ENCODE measurements around the gene KCNH4.
"Not testable (repeated sequence)": the region's sequence is repeated elsewhere in the genome, so short reads cannot be mapped to it uniquely, and the experiment has no call there.

Gene KCNH4

GRCh38 chr17:42177684-42178083 lies 3.3 kb downstream of the KCNH4 start:
- no peak for DNase-seq

- no peak for DNase-seq
These were observed 6.7 kb downstream of the KCNH4 start for GRCh38 chr17:42174126-42174783.

DNA sequence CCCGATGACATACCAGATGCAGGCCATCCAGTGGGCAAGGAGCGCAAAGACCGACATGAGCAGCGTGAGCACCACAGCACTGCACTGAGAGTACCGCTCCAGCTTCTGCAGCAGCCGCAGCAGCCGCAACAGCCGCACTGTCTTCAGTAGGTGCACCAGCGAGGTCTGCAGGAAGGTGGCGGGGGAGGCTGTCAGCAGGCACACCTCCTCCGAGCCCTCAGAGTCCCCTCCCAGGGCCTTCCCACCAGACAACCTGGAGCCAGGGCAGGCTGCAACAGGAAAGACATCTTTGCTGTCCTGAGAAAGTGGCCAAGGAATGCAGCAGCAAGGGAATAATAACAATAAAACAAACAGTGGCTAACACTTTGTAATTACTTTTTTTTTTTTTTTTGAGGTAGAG lies 9.1 kb downstream of the KCNH4 start:
- DNase-seq = no peak

DNA sequence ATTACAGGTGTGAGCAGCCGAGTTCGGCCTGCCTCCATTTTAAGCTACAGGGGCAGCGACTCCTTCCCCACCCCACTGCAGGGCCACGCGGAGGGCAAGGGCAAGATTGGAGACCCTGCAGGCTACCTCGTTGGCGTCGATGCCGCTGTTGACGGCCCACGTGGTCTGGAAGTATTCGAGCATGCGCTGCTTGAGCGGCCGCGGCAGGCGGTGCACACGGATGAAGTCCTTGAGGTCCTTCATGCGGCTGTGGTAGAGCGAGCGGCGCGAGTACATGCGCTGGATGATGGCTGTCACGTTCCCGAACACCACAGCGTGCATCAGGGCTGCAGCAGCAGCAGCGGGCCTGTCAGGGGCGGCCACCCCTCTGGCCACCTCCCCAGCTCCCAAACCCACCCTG lies 11.6 kb downstream of the KCNH4 start:
- no peak for DNase-seq

- DNase-seq = no peak
These were observed 13.1 kb downstream of the KCNH4 start for GRCh38 chr17:42167807-42168206.

- no peak for DNase-seq
These were observed 14.7 kb downstream of the KCNH4 start for GRCh38 chr17:42166196-42166763.

- DNase-seq = no peak
These were observed 15.2 kb downstream of the KCNH4 start for GRCh38 chr17:42165751-42166150.

DNA sequence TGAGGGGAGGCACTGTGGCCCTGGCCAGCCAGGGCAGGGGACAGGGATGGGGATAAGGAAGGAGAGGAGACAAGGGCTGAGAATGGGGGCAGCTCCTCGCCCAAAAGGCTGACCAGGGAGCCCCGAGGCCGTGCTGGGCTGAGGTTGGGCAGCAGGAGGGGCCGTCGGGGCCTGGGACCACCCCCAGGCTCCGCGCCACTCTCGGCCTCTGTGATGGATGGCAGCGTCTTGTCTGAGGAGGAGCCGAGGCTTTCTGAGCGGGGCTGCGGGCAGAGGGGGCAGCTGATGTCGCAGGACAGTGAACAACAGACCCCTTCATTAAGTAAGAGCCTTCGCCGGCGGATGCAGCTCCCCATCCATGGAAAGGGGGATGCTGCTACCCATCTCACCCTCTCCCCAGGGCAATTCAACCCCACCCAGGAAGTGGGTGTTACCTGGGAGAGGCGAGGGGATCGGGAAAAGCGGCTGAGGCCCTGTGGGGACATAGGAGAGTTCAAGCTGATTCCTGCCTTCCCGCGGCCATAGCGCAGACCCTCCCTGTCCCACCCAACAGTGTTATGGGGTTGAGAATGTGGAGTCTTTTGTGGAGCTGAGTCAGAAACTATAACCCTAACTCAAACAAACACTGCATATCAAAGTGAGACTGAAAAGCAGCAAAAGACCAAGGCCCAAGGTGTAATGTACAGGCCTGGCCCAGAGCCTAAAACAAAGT lies 17.1 kb downstream of the KCNH4 start:
- DNase-seq = no peak

DNA sequence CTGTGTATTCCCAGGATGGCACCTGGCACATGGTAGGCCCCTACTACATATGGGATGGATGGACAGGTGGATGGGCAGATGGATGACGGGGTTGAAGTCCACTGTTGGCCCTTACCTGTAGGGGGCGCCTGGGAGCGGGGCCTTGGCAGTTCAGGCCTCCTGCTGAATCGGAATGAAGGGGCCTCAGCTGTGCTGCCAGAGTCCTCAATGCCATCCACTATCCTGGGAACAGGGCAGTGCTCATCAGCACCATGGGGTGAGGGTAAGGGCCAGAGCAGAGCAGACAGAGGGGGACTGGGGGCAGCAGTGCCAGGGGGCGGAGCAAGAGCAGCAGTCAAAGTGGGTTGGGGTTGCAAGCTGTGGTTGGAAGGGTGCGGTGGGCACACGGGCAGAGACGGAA lies 17.8 kb downstream of the KCNH4 start:
- no peak for DNase-seq

GRCh38 chr17:42160531-42160910 lies 20.4 kb downstream of the KCNH4 start:
- no peak for DNase-seq

DNA sequence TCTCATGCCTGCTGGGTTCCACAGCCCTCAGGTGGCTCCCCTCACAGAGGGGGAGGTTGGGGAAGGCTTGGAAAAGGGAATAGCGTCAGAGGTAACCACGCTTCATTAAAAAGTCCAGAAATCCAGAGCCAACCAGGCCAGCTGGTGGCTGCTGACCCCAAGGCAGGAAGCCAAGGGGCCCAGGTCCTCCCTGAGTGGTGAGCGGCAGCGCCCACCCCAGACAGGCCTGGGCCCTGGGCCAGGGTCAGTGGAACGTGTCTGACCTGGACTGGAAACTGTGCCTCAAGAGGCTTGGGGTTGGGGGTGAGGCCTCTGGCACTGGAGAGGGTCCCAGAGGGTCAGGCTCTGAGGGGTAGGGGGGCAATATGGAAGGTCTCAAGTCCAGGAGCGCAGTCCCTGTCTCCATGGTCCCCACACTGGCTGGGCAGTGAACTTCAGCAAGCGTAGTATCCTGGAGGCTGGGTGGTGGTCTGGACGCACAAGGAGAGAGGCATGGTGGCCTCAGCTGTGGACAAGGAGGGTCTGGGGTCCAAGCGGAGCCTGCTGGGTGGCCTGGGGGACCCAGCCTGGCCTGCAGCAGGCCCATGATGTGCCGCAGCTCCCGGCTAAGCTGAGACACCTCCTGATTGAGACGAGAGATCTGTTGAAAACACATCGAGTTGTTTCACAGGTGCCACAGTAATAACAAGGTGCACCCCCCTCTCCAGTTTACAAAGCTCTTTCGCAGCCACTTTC lies 21.0 kb downstream of the KCNH4 start:
- DNase-seq = no peak

- no peak for DNase-seq
These were observed 25.3 kb downstream of the KCNH4 start for GRCh38 chr17:42155614-42156045.

DNA sequence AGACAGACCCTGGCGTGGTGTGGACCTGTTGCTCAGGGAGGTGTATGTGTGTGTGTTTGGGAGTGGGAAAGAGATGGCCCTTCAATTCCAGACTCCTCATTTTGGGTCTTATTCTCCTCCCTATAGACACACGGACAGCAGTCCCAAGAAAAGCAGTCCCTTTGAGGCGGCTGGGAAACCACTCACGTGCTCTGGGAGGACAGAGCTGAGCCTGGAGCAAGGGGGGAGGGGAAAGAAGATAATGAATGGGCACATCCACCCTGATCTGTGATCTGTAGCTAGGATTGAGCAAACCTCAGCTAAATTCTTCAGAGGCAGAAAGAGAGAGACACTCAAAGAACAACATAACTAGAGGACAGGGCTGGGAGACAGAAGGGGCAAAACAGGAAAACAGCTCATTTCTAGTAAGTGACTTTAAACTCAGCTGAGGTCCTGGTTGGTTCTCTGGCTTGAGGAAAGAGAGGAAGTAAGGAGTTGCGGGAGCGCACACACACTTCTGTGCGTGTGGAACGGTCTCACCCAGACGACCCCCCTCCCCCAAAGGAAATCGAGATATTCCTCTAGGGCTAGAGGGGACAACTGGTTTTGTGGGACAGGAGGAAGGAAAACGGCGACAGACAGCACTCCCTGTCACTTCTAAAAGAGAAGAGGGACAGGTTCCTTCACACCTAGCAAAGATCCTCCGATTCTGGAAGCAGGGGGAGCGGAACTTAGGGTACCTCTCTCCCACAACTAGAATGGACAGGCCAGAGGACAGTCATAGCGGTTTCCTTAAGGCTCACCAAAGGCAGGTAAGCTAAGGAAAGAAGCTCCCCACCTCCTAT lies 26.8 kb downstream of the KCNH4 start:
- DNase-seq = no peak

GRCh38 chr17:42146911-42147607 lies 33.9 kb downstream of the KCNH4 start:
- no peak for DNase-seq

DNA sequence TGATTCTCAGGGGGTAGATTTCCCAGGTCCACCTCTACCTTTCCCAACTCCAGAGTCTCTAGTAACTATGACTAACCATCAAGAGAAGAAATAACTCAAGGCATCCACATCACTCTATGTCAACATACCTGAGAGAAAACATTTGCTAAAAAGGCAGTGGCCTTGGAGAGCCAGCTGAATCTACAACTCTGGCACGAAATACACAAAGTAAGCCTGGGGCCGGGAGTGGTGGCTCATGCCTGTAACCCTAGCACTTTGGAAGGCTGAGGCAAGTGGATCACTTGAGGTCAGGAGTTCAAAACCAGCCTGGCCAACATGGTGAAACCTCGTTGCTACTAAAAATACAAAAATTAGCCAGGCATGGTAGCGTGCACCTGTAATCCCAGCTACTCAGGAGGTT lies 37.8 kb downstream of the KCNH4 start:
- DNase-seq = not testable (repeated sequence)

DNA sequence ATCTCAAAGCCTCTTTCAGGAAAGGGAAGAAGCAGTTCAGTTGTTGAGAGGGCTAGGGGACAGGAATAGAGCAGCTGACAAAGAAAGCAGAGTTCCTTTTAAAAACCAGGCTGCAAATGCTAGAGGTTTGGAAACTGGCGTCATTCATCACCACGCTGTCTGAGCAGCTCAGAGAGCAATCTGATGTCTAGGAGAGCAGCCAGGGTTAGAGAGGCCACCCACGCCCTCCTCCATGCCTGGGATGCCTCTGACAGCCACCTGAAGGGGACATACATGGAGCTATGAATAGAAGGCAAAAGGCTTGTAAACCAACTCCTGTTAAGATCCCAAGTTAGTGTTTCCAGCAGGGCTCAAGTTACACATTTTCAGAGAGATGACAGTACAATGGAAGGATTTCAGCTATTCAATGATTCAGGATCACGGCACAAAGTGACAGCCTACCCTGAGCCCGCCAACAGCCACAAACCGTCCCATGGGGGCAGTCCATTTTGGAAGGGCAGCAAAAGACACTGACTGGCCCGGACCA lies 38.5 kb downstream of the KCNH4 start:
- peak in 1 of 2 experiments; percentile 19 for DNase-seq

DNA sequence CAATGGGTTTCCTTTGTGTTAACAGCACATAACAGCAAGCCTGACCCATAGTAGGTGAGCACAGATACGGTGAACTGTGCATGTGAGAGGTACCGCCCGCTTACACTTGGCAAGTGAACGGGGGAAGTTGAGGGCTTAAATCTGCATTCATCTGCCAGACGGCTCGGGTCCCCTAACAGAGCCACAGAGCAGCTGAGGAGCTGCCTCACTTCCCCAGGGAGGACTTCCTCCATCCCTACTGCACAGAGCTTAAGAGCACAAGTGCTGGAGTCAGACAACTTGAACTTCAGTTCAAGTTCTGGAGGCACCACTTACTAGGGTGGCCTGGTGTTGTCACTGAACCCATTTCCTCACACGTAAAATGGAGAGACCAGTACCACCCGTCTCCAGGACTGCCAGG lies 39.6 kb downstream of the KCNH4 start:
- no peak for DNase-seq

DNA sequence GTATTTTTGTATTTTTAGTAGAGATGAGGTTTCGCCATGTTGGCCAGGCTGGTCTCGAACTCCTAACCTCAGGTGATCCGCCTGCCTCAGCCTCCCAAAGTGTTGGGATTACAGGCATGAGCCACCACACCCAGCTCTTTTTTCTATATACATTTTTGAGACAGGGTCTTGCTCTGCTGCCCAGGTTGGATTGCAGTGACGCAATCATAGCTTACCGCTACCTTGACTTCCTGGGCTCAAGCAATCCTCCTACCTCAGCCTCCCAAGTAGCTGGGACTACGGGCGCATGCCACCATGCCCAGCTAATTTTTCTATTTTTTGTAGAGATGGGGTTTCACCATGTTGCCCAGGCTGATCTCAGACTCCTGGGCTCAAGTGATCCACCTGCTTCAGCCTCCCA lies 40.3 kb downstream of the KCNH4 start:
- DNase-seq = not testable (repeated sequence)

DNA sequence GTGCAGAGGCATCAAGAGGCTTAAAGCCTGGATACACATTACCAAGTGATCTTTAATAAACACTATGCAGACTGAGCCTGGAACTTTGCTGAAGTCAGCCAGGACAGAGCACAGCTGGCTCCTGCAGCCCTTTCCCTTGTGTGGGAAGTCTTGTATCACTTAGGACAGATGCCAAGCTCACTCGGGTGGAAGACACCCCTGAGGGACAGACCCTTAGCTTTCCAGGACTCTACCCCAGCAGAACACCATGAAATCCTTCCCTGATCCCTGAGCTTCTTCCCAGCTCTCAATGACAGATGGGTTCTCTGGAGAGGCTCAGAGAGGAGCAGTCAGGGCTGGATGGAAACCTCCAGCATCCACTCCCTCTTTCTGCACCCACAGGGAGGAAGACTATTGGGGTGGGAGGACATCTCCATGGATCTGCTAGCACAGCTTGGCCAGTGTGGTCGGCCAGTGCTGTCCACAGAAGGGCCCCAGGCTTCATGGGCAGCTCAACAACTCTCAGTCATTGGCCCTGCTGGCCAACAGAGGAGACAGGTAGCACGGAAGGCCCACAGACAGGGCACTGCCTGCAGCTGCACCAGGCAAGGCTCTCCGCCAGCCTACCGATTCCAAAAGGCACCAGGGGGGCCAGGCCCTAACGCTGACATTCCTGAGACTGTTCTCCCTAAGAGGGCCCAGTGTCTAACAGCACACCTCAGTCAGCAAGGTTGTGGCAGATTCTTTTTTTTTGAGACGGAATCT lies 42.0 kb downstream of the KCNH4 start:
- no peak for DNase-seq

GRCh38 chr17:42136654-42137051 lies 44.3 kb downstream of the KCNH4 start:
- no peak for DNase-seq
